K562 (cell line): ENCODE results near the gene MTG2. TPM values are rescaled to one million over a fixed set of nuclear protein-coding genes. Genes with fewer than 3 reads are reported as not detected.
A peak's percentile ranks its signal among the peaks of the same experiment; 100 is the strongest.

Experiments
- C11orf30 ChIP-seq: fragments of 450-650 bp; IDR thresholded peaks from 2 replicates; pipeline ENCODE4 v1.6.1; 2016; ENCODE audit warnings: low read depth, mild to moderate bottlenecking
- E2F3 ChIP-seq: fragments of 250-450 bp; sonication (Bioruptor Pico); IDR thresholded peaks from 2 replicates; pipeline ENCODE4 v1.4.0; 2020; ENCODE audit warnings: mild to moderate bottlenecking
- FOS ChIP-seq: IDR thresholded peaks from 3 replicates; pipeline ENCODE4 v1.6.1; 2011; ENCODE audit not compliant: insufficient read length; ENCODE audit errors: extremely low read depth
- GTF2F1 ChIP-seq: IDR thresholded peaks from 2 replicates; pipeline ENCODE4 v1.6.1; 2011; ENCODE audit warnings: low read depth, low read length, improper control_type of control experiment
- HNRNPL ChIP-seq: fragments of 200-400 bp; formaldehyde crosslinking; IDR thresholded peaks from 2 replicates; pipeline ENCODE4 v1.6.1; 2017; ENCODE audit warnings: low read depth, mild to moderate bottlenecking, low read length
- IFI16 ChIP-seq: fragments of 250-450 bp; sonication (Bioruptor Pico); IDR thresholded peaks from 2 replicates; pipeline ENCODE4 v2.1.2; 2022; ENCODE audit warnings: mild to moderate bottlenecking, inconsistent platforms
- RBM25 ChIP-seq: fragments of 200-400 bp; formaldehyde crosslinking; IDR thresholded peaks from 2 replicates; pipeline ENCODE4 v1.6.1; 2018; ENCODE audit warnings: low read length, low read depth, moderate library complexity; ENCODE audit not compliant: severe bottlenecking
- SIN3A ChIP-seq, 2 experiments: fragments of 150-350 bp in 1 of 2; IDR thresholded peaks; 2 replicates each; pipeline ENCODE4 v1.6.1; 2011 to 2016; ENCODE audit warnings: borderline replicate concordance in 2 of 2, low read depth in 2 of 2, low read length in 2 of 2, mild to moderate bottlenecking in 2 of 2, moderate library complexity in 2 of 2; ENCODE audit not compliant: control insufficient read depth in 1 of 2
- ZZZ3 ChIP-seq: fragments of 450-650 bp; IDR thresholded peaks from 2 replicates; pipeline ENCODE4 v1.6.1; 2016; ENCODE audit warnings: antibody characterized with exemption, mild to moderate bottlenecking, moderate library complexity
- polyA plus RNA-seq, 8 experiments: library from polyadenylated mRNA; depleted of rRNA in 4 of 8; stranded (reverse) in 5 of 8; unstranded in 3 of 8; fragments of >200 nt; fragmentation: Nextera tagmentation in 2 of 8; fragmentation: Illumina TruSeq in 1 of 8; extraction: Ambion mirVana in 2 of 8; extraction: Trizol in 1 of 8; gene quantifications; 2 replicates each; pipeline versions ENCODE4 v1.2.1 to v1.2.3, GENCODE V29; 2011 to 2014; ENCODE audit warnings: inconsistent platforms in 1 of 8, missing spikeins in 1 of 8
- total RNA-seq, 7 experiments: library from RNA; depleted of rRNA in 6 of 7; stranded (reverse); fragments of >200 nt in 6 of 7; fragmentation: Illumina TruSeq in 2 of 7; extraction: Trizol in 2 of 7; gene quantifications; 2 replicates each; pipeline versions ENCODE4 v1.2.1 to v1.2.3, GENCODE V29; 2011 to 2021; ENCODE audit warnings: low replicate concordance in 1 of 7
- TF ChIP-seq, protein P1 (sequence below), 2 experiments: fragments of 450-650 bp; formaldehyde crosslinking in 1 of 2; IDR thresholded peaks; 2 replicates each; pipeline versions ENCODE4 v1.4.0 to v1.6.1; 2014 to 2020; ENCODE audit warnings: mild to moderate bottlenecking in 2 of 2, borderline replicate concordance in 1 of 2, low read depth in 1 of 2

MTG2 gene
- total and polyA plus RNA-seq, 9 of the 15 experiments (the other 6 are each of a cell fraction or from before 2014, with no cell fraction given) = 8.7 to 67.5 (median 44.5) TPM

DNA sequence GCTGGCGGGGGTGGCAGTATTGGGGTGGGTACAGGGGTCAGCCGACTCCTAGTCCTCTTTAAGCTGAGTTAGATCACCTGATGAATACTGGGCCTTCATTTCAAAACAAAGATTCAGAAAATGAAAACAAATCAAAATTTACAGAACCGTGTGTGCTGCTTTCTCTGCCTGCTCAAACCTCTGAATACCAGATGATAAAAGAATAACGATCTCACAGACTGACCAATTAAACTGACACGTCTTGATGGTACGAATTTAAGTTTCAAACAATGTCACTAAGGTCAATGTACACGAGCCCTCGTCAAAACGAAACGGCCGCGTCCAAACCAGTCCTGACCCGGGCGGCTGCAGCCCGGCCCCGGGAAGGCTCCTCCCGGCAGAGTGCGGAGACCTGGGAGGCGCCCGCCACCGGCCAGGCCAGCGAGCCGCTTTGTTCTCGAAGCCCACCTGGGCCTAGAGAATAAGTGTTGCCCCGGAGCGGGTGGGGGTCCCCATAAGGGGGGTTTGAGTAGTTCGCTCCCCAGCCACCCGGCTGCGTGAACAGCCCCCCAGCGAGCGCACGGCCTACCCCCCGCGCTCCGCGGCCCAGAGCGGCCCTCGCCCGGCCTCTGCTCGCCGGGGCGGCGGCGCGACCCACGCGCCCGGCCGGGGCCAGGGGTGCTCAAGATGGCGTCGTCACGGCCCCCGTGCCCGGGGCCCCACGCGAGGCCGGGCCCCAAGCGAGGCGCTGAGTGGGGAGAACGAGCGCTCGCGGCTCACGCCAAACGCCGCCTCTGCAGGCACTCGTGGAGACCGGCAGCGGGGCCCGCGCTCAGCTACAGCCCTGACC, 40.4 kb upstream of the MTG2 start (continued):
- TF ChIP-seq, protein P1, sequence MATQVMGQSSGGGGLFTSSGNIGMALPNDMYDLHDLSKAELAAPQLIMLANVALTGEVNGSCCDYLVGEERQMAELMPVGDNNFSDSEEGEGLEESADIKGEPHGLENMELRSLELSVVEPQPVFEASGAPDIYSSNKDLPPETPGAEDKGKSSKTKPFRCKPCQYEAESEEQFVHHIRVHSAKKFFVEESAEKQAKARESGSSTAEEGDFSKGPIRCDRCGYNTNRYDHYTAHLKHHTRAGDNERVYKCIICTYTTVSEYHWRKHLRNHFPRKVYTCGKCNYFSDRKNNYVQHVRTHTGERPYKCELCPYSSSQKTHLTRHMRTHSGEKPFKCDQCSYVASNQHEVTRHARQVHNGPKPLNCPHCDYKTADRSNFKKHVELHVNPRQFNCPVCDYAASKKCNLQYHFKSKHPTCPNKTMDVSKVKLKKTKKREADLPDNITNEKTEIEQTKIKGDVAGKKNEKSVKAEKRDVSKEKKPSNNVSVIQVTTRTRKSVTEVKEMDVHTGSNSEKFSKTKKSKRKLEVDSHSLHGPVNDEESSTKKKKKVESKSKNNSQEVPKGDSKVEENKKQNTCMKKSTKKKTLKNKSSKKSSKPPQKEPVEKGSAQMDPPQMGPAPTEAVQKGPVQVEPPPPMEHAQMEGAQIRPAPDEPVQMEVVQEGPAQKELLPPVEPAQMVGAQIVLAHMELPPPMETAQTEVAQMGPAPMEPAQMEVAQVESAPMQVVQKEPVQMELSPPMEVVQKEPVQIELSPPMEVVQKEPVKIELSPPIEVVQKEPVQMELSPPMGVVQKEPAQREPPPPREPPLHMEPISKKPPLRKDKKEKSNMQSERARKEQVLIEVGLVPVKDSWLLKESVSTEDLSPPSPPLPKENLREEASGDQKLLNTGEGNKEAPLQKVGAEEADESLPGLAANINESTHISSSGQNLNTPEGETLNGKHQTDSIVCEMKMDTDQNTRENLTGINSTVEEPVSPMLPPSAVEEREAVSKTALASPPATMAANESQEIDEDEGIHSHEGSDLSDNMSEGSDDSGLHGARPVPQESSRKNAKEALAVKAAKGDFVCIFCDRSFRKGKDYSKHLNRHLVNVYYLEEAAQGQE (IDR thresholded peaks at IDR 0.05; ENCODE audit: borderline replicate concordance) = no peak
- TF ChIP-seq, protein P1 (CRISPR knock-in tag; IDR thresholded peaks at IDR 0.05; ENCODE audit: low read depth) = no peak
- TF ChIP-seq FOS = no peak
- TF ChIP-seq ZZZ3 = no peak
- no peak for TF ChIP-seq E2F3 (CRISPR knock-in tag)
- no peak for TF ChIP-seq HNRNPL
- no peak for TF ChIP-seq C11orf30
- TF ChIP-seq IFI16 (CRISPR knock-in tag) = no peak
- TF ChIP-seq RBM25 = no peak
- TF ChIP-seq SIN3A (IDR thresholded peaks at IDR 0.05; ENCODE audit: borderline replicate concordance in 2 of 2, control insufficient read depth in 1 of 2, low read depth in 2 of 2, low read length in 2 of 2) = peak in 1 of 2 experiments; percentile 14; a peak in 1 of 4 replicates
- no peak for TF ChIP-seq GTF2F1
